ENCODE results near the gene ZSWIM3. TPM values are rescaled to one million over a fixed set of nuclear protein-coding genes. Genes with fewer than 3 reads are reported as not detected.

Gene ZSWIM3
- total and polyA plus RNA-seq, 2 of the 13 experiments (the other 11 are each of a cell fraction or from before 2014, with no cell fraction given), result 5.2 to 5.8 TPM

GRCh38 chr20:45925821-45926506, 68.5 kb downstream of the ZSWIM3 start (continued):
- TF ChIP-seq SOX13 (IDR thresholded peaks at IDR 0.05), result no peak
- peak in 1 of 2 experiments; percentile 24; a peak in 2 of 4 replicates for TF ChIP-seq SOX13 (CRISPR knock-in tag; conservative IDR thresholded peaks at IDR 0.05 in 1 of 2, IDR thresholded peaks at IDR 0.05 in 1 of 2)
- TF ChIP-seq, protein P1, sequence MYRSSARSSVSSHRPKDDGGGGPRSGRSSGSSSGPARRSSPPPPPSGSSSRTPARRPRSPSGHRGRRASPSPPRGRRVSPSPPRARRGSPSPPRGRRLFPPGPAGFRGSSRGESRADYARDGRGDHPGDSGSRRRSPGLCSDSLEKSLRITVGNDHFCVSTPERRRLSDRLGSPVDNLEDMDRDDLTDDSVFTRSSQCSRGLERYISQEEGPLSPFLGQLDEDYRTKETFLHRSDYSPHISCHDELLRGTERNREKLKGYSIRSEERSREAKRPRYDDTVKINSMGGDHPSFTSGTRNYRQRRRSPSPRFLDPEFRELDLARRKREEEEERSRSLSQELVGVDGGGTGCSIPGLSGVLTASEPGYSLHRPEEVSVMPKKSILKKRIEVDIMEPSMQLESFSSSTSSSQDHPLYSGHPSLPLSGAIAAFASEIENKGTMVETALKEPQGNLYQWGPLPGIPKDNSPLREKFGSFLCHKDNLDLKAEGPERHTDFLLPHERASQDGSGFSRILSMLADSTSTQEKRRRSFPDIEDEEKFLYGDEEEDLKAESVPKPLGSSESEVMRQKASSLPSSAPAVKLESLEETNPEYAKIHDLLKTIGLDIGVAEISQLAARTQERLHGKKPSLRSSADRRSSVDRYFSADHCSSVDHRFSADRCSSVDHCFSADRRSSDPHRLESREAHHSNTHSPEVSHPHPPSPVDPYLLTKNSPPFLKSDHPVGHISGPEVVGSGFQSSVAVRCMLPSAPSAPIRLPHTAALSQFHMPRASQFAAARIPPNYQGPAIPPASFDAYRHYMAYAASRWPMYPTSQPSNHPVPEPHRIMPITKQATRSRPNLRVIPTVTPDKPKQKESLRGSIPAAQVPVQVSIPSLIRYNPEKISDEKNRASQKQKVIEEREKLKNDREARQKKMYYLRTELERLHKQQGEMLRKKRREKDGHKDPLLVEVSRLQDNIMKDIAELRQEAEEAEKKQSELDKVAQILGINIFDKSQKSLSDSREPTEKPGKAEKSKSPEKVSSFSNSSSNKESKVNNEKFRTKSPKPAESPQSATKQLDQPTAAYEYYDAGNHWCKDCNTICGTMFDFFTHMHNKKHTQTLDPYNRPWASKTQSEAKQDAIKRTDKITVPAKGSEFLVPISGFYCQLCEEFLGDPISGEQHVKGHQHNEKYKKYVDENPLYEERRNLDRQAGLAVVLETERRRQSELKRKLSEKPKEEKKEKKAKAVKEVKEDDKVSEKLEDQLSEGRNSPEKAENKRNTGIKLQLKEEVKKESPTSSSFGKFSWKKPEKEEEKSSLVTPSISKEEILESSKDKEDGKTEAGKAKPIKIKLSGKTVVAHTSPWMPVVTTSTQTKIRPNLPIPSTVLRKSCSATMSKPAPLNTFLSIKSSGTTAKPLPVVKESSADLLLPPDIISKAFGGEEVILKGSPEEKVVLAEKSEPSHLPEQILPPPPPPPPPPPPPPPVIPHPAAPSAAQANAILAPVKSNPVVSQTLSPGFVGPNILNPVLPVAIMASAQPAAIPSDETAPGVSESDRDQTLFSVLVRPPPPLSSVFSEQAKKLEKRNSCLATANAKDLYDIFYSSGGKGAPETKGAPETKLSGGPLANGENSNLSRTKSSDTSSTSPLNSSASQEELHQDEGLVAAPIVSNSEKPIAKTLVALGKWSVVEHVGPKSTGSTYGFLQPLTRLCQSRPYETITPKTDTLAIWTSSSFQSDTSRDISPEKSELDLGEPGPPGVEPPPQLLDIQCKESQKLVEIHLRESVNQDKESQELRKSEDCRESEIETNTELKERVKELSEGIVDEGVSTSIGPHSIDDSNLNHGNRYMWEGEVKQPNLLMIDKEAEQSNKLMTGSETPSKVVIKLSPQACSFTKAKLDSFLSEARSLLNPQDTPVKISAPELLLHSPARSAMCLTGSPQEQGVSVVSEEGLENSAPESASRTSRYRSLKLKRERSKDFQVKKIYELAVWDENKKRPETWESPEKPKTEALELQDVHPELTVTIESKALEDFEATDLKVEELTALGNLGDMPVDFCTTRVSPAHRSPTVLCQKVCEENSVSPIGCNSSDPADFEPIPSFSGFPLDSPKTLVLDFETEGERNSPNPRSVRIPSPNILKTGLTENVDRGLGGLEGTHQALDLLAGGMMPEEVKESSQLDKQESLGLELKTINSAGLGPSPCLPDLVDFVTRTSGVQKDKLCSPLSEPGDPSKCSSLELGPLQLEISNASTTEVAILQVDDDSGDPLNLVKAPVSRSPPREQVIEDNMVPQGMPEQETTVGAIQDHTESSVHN (CRISPR knock-in tag; IDR thresholded peaks at IDR 0.05), result no peak
- TF ChIP-seq, protein P2, sequence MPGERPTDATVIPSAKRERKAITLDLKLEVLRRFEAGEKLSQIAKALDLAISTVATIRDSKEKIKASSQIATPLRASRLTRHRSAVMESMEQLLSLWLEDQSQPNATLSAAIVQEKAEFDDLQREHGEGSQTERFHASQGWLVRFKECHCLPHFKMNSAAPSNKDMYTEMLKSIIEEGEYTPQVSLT (CRISPR knock-in tag; IDR thresholded peaks at IDR 0.05; ENCODE audit: borderline replicate concordance, low read depth), result no peak
- TF ChIP-seq, protein P3, sequence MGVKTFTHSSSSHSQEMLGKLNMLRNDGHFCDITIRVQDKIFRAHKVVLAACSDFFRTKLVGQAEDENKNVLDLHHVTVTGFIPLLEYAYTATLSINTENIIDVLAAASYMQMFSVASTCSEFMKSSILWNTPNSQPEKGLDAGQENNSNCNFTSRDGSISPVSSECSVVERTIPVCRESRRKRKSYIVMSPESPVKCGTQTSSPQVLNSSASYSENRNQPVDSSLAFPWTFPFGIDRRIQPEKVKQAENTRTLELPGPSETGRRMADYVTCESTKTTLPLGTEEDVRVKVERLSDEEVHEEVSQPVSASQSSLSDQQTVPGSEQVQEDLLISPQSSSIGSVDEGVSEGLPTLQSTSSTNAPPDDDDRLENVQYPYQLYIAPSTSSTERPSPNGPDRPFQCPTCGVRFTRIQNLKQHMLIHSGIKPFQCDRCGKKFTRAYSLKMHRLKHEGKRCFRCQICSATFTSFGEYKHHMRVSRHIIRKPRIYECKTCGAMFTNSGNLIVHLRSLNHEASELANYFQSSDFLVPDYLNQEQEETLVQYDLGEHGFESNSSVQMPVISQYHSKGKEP (CRISPR knock-in tag; IDR thresholded peaks at IDR 0.05), result no peak
- no peak for TF ChIP-seq SMAD1 (CRISPR knock-in tag; IDR thresholded peaks at IDR 0.05; ENCODE audit: borderline replicate concordance, low read depth)
- no peak for TF ChIP-seq PHB2 (IDR thresholded peaks at IDR 0.05; ENCODE audit: partially characterized antibody)
- no peak for TF ChIP-seq ZNF614 (CRISPR knock-in tag; IDR thresholded peaks at IDR 0.05; ENCODE audit: borderline replicate concordance)
- TF ChIP-seq TBX3 (IDR thresholded peaks at IDR 0.05; ENCODE audit: borderline replicate concordance), result no peak
- no peak; the same call in 1 of the 2 replicates for TF ChIP-seq ZNF619 (CRISPR knock-in tag; IDR thresholded peaks at IDR 0.05)
- no peak for TF ChIP-seq BATF2 (CRISPR knock-in tag; IDR thresholded peaks at IDR 0.05)
- TF ChIP-seq FOXK2 (IDR thresholded peaks at IDR 0.05), result no peak
- no peak for TF ChIP-seq ZNF746 (CRISPR knock-in tag; IDR thresholded peaks at IDR 0.05)
- no peak for TF ChIP-seq ZNF737 (CRISPR knock-in tag; IDR thresholded peaks at IDR 0.05; ENCODE audit: borderline replicate concordance)
- no peak for TF ChIP-seq HNF4G (IDR thresholded peaks at IDR 0.05; ENCODE audit: borderline replicate concordance, low read depth, low read length)
- TF ChIP-seq HNF4G (CRISPR knock-in tag; IDR thresholded peaks at IDR 0.05; ENCODE audit: borderline replicate concordance, low read depth), result no peak

Data from HepG2 (cell line).